ENCODE results near the gene NPAS2. TPM values are rescaled to one million over a fixed set of nuclear protein-coding genes. Genes with fewer than 3 reads are reported as not detected.

Gene NPAS2
- polyA plus RNA-seq, 1 donor from 2014 or later, result 1.7 TPM

- Mint-ChIP-seq H3K4me3 (no peak overlapping the region), H3K9me3 (no peaks in the 10 kb centered on the region), H3K36me3 (peaks cover 2% of the 10 kb centered on the region), H3K4me1 (no peaks in the 10 kb centered on the region), H3K27me3 (peaks cover 4% of the 10 kb centered on the region), H3K27ac (no peak overlapping the region)
These were observed 34.2 kb upstream of the NPAS2 start for GRCh38 chr2:100785626-100786296.

GRCh38 chr2:100786297-100786658 lies 33.7 kb upstream of the NPAS2 start:
- Mint-ChIP-seq H3K4me1 (no peaks in the 10 kb centered on the region), H3K9me3 (no peaks in the 10 kb centered on the region), H3K27ac (no peak overlapping the region), H3K36me3 (peaks cover 1% of the 10 kb centered on the region), H3K27me3 (peaks cover 4% of the 10 kb centered on the region), H3K4me3 (no peak overlapping the region)

DNA sequence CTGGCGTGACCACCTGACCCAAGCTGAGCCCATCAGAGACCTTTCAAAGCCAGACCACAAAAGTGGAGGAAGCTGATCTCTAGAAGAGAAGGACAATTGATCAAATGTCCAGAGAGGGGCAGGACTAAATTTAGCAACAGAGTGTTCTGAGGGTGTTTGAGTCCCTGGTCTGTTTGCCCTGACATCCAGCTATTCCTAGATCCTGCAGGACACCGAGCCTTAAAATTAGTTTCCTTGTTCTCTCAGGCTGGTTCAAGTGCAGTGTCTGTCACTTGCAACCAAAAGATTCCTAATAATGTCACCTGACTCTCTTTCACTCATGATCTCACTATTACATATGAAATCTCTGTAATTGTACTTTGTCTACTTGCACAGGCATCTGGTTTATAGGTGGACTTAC lies 33.0 kb upstream of the NPAS2 start:
- no peak overlapping the region for H3K4me3 Mint-ChIP-seq
- H3K36me3 Mint-ChIP-seq, result peaks cover 1% of the 10 kb centered on the region
- H3K27me3 Mint-ChIP-seq, result peaks cover 9% of the 10 kb centered on the region
- no peaks in the 10 kb centered on the region for H3K4me1 Mint-ChIP-seq
- H3K9me3 Mint-ChIP-seq, result no peaks in the 10 kb centered on the region
- H3K27ac Mint-ChIP-seq, result peak overlapping the region in 1 of 3 donors; percentile 45

- H3K9me3 Mint-ChIP-seq, result no peaks in the 10 kb centered on the region
- peaks cover 14% of the 10 kb centered on the region for H3K27me3 Mint-ChIP-seq
- H3K4me3 Mint-ChIP-seq, result no peak overlapping the region
- no peaks in the 10 kb centered on the region for H3K4me1 Mint-ChIP-seq
- H3K36me3 Mint-ChIP-seq, result no peaks in the 10 kb centered on the region
- no peak overlapping the region for H3K27ac Mint-ChIP-seq
These were observed 30.6 kb upstream of the NPAS2 start for GRCh38 chr2:100789361-100789760.

- Mint-ChIP-seq H3K27me3 (peaks cover 19% of the 10 kb centered on the region), H3K36me3 (no peaks in the 10 kb centered on the region), H3K9me3 (peaks cover 0 to 4% (median 0%) of the 10 kb centered on the region in 3 donors), H3K4me3 (no peak overlapping the region), H3K27ac (no peak overlapping the region), H3K4me1 (no peaks in the 10 kb centered on the region)
These were observed 28.5 kb upstream of the NPAS2 start for GRCh38 chr2:100791294-100791935.

DNA sequence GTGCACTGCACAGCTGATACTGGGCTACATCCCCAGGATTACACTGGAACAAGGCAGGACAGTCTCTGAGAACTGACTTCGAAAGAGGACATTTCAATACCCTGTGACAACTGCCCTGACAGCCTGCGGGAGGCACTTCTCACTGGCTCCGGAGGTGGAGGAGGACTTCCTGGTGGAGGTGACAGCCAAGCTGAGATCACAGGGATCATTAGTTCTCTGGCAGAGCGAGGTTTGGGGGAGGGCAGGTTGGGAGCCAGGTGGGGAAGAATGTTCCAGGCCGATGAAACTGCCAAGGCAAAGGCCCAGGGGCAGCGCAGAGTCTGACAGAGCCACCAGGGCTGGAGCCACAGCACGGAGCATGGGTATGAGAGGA lies 28.0 kb upstream of the NPAS2 start:
- Mint-ChIP-seq H3K9me3 (peaks cover 0 to 4% (median 0%) of the 10 kb centered on the region in 3 donors), H3K4me1 (no peaks in the 10 kb centered on the region), H3K27ac (no peak overlapping the region), H3K36me3 (no peaks in the 10 kb centered on the region), H3K4me3 (no peak overlapping the region), H3K27me3 (peaks cover 23% of the 10 kb centered on the region)

GRCh38 chr2:100793220-100793619 lies 26.7 kb upstream of the NPAS2 start:
- Mint-ChIP-seq H3K9me3 (peaks cover 0 to 4% (median 0%) of the 10 kb centered on the region in 3 donors), H3K27ac (no peak overlapping the region), H3K4me1 (no peaks in the 10 kb centered on the region), H3K36me3 (no peaks in the 10 kb centered on the region), H3K4me3 (no peak overlapping the region), H3K27me3 (peaks cover 26% of the 10 kb centered on the region)

DNA sequence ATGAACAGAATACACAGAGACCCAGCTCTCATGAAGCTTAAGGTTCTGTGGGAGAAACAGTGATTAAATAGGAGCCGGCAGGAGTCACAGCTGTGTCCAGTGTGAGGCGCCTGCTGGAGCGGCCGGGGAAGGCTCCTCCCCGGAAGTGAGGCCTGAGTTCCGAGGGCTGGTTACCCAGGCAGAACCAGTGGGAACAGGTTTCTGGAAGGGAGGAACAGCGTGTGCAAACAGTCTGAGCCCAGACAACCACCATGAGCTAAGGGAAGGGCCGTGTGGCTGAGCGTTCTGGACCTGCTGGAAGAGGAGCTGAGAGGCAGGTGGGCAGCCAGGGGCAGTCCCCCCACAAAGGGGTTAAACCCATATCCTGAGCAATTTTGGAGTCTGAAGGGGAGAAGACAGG lies 26.0 kb upstream of the NPAS2 start:
- no peaks in the 10 kb centered on the region for H3K4me1 Mint-ChIP-seq
- H3K9me3 Mint-ChIP-seq, result peaks cover 0 to 4% (median 0%) of the 10 kb centered on the region in 3 donors
- H3K4me3 Mint-ChIP-seq, result no peak overlapping the region
- peaks cover 26% of the 10 kb centered on the region for H3K27me3 Mint-ChIP-seq
- no peak overlapping the region for H3K27ac Mint-ChIP-seq
- H3K36me3 Mint-ChIP-seq, result no peaks in the 10 kb centered on the region

GRCh38 chr2:100796499-100797100 lies 23.3 kb upstream of the NPAS2 start:
- H3K9me3 Mint-ChIP-seq, result peaks cover 0 to 4% (median 0%) of the 10 kb centered on the region in 3 donors
- peaks cover 25% of the 10 kb centered on the region for H3K27me3 Mint-ChIP-seq
- H3K36me3 Mint-ChIP-seq, result no peaks in the 10 kb centered on the region
- no peak overlapping the region for H3K27ac Mint-ChIP-seq
- H3K4me1 Mint-ChIP-seq, result no peaks in the 10 kb centered on the region
- H3K4me3 Mint-ChIP-seq, result no peak overlapping the region

DNA sequence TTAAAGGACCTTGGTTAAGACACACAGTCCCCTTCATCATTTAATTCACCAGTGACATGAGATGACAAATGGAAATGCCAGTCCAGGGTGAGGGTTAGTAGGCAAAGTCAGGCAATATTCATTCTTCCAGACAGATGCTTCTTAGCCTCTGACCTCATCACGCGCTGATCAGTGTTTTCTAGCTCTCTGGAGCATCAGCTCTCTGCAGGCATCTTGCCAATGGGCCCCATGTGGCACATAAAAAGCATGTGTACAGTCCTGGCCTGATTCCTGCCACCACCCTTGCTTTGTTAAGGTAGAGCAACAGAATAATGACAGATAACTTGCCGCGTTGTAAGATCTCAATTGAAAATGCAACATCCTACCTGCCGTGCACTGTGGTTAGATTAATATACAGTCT lies 20.3 kb upstream of the NPAS2 start:
- Mint-ChIP-seq H3K4me1 (peaks cover 0 to 2% (median 0%) of the 10 kb centered on the region in 3 donors), H3K9me3 (peaks cover 0 to 4% (median 0%) of the 10 kb centered on the region in 3 donors), H3K27ac (no peak overlapping the region), H3K27me3 (peaks cover 16% of the 10 kb centered on the region), H3K4me3 (no peak overlapping the region), H3K36me3 (no peaks in the 10 kb centered on the region)

DNA sequence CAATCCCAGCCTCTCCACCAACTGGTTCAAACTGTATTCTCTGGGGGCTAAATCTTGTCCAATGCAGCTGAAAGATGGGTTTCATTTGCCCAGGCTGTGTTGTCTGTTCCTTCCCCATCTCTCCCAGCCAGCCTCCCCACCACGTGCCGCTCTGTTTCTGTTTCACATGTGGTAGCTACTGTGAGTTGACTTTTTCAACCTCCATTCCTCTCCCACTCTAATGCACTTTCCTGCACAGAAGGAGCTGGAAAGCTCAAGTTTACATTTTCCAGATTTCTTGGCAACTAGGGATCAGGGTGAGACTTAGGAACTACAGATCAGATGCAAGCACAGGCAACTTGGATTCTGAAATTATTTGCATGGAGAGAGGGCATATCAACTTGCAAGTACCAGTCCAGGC lies 19.0 kb upstream of the NPAS2 start:
- Mint-ChIP-seq H3K4me3 (no peak overlapping the region), H3K27me3 (peaks cover 12% of the 10 kb centered on the region), H3K4me1 (peaks cover 0 to 2% (median 0%) of the 10 kb centered on the region in 3 donors)

DNA sequence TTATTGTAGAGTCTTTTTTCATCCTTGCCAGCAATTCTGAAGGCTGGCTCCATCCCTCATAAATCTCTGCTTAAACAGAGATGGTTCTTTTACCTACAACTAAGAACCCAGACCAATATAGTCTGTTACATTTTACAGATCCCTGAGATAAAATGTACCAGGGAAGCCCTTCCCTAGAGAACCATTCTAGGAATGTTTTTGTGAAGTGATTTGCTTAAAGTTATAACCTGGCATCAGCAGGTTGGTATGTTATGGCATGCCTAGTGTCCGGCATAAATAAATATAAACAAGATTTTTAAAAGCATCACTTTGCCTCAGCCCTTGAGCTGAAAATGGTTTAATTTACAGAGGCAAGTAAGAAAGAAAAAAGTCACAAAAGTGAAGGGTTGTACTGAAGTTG lies 18.5 kb upstream of the NPAS2 start:
- H3K4me3 Mint-ChIP-seq, result no peak overlapping the region
- H3K27ac Mint-ChIP-seq, result no peak overlapping the region
- H3K27me3 Mint-ChIP-seq, result peaks cover 12% of the 10 kb centered on the region
- peaks cover 0 to 2% (median 0%) of the 10 kb centered on the region in 3 donors for H3K4me1 Mint-ChIP-seq
- H3K9me3 Mint-ChIP-seq, result peaks cover 0 to 3% (median 0%) of the 10 kb centered on the region in 3 donors
- H3K36me3 Mint-ChIP-seq, result no peaks in the 10 kb centered on the region

More for the DNA sequence above, 19.0 kb upstream of the NPAS2 start:
- H3K36me3 Mint-ChIP-seq, result no peaks in the 10 kb centered on the region
- H3K9me3 Mint-ChIP-seq, result peaks cover 0 to 3% (median 0%) of the 10 kb centered on the region in 3 donors
- H3K27ac Mint-ChIP-seq, result no peak overlapping the region

- H3K27ac Mint-ChIP-seq, result no peak overlapping the region
- H3K4me1 Mint-ChIP-seq, result peaks cover 0 to 2% (median 0%) of the 10 kb centered on the region in 3 donors
- H3K27me3 Mint-ChIP-seq, result peaks cover 8% of the 10 kb centered on the region
These were observed 17.9 kb upstream of the NPAS2 start for GRCh38 chr2:100802066-100802465.

GRCh38 chr2:100803334-100803733 lies 16.6 kb upstream of the NPAS2 start:
- peaks cover 4% of the 10 kb centered on the region for H3K27me3 Mint-ChIP-seq
- no peak overlapping the region for H3K4me3 Mint-ChIP-seq
- peaks cover 0 to 3% (median 0%) of the 10 kb centered on the region in 3 donors for H3K9me3 Mint-ChIP-seq
- no peaks in the 10 kb centered on the region for H3K36me3 Mint-ChIP-seq
- peaks cover 0 to 2% (median 0%) of the 10 kb centered on the region in 3 donors for H3K4me1 Mint-ChIP-seq
- H3K27ac Mint-ChIP-seq, result no peak overlapping the region

More at GRCh38 chr2:100802066-100802465, 17.9 kb upstream of the NPAS2 start:
- no peak overlapping the region for H3K4me3 Mint-ChIP-seq
- H3K36me3 Mint-ChIP-seq, result no peaks in the 10 kb centered on the region
- peaks cover 0 to 3% (median 0%) of the 10 kb centered on the region in 3 donors for H3K9me3 Mint-ChIP-seq

DNA sequence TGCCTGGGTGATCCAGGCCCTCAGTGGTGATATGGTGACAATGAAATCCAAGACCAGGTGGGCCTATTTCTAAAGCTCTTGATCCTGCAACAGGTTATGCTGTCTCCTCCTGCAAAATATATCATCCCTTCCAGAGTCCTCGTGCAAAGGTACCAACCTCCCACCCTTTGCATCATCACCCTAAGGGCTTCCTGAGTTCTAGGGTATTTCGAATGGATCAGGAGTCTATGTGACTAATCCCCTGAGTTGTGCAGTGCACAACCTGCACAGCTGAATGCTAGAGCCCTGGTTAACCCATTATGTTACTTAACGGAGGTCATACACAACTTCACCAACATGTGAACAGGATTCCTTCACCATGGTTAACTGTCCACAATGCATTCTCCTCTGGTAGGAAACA lies 13.4 kb upstream of the NPAS2 start:
- H3K27me3 Mint-ChIP-seq, result peaks cover 2% of the 10 kb centered on the region
- H3K4me3 Mint-ChIP-seq, result no peak overlapping the region
- H3K4me1 Mint-ChIP-seq, result peaks cover 0 to 2% (median 0%) of the 10 kb centered on the region in 3 donors
- no peak overlapping the region for H3K27ac Mint-ChIP-seq
- H3K36me3 Mint-ChIP-seq, result no peaks in the 10 kb centered on the region
- H3K9me3 Mint-ChIP-seq, result peaks cover 0 to 4% (median 3%) of the 10 kb centered on the region in 3 donors
